ENCODE data around the gene OTOF. TPM values are rescaled to one million over a fixed set of nuclear protein-coding genes. Genes with fewer than 3 reads are reported as not detected.

The OTOF gene
- total and polyA plus RNA-seq, 9 of the 15 experiments (the other 6 are each of a cell fraction or from before 2014, with no cell fraction given) = 0.03 to 0.11 (median 0.06) TPM; not detected in 5

DNA sequence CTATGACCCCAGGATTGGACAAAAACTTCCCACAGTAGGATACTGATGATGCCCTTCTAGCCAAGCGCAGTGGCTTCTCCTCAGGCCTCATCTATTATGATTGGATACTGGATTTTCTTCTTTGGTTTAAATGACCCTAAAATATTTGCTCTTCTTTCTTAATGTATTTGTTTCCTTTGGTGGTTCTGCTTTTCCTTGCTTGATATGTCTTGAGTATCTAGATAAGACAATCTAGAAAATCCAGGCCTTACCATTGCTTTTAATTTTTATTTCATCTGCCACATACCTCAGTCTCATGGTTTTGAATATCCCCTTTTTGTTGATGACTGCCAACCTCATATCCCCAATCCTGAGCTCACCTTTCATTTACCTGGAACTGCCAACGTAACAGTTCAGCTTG, 35.6 kb downstream of the OTOF start (continued):
- TF ChIP-seq CREB3L1 (IDR thresholded peaks at IDR 0.05; ENCODE audit: borderline replicate concordance, low read depth) = no peak
- TF ChIP-seq MAFF (IDR thresholded peaks at IDR 0.05; ENCODE audit: low read length) = no peak
- TF ChIP-seq CCNT2 (IDR thresholded peaks at IDR 0.05; ENCODE audit: borderline replicate concordance, extremely low read depth, insufficient read length, low read depth, low read length) = no peak
- no peak for TF ChIP-seq TCF3 (CRISPR knock-in tag; IDR thresholded peaks at IDR 0.05)
- no peak for TF ChIP-seq ZNF263 (CRISPR knock-in tag; IDR thresholded peaks at IDR 0.05; ENCODE audit: borderline replicate concordance)

DNA sequence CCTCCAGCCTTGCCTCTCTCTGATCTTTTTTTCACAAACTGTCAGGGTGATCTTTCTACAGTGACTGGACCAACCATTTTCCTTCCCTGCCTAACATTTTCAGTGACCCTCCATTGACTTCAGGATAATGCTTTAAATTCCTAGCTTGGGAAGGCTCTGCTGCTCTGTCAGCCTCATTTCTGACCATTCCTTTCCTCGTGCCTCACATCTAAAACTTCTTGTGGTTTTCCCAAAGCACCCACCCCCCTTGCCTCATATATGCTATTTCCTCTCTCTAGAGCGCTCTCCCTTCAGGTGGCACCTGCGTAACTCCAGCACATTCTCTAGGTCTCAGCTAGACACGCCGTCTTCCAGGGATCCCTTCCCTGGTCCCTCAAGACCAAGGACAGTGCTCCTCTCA, 39.0 kb downstream of the OTOF start:
- ATAC-seq = no peak
- FAIRE-seq = no peak
- in situ Hi-C loops (cut with MboI) = no loop called here

More for the DNA sequence above, 39.0 kb downstream of the OTOF start:
- Histone ChIP-seq H3K27ac (ENCODE audit: extremely low read depth, low read depth, low read length) (no peak overlapping the region), H3K79me2 (ENCODE audit: control insufficient read depth, insufficient read depth, low read length) (no peaks in the 10 kb centered on the region), H3K9me1 (ENCODE audit: control insufficient read depth, insufficient read depth, low read length) (no peaks in the 10 kb centered on the region), H3K4me2 (ENCODE audit: insufficient read depth, low read length) (no peak overlapping the region; the same call in 1 of the 2 replicates), H3K4me3 (no peak overlapping the region), H3K4me1 (replicated peaks in 1 of 2; ENCODE audit: control insufficient read depth in 2 of 2, insufficient read depth in 2 of 2, low read length in 2 of 2) (peaks cover 2 to 6% of the 10 kb centered on the region in 2 experiments; a peak in 3 of 5 replicates), H4K20me1 (replicated peaks; ENCODE audit: control insufficient read depth, insufficient read depth, low read length) (no peaks in the 10 kb centered on the region), H3K9me3 (replicated peaks; ENCODE audit: control insufficient read depth, insufficient read depth, low read depth, low read length) (no peaks in the 10 kb centered on the region), H3K36me3 (ENCODE audit: control insufficient read depth, insufficient read depth, low read length) (no peaks in the 10 kb centered on the region), H3K9ac (ENCODE audit: insufficient read depth in 1 of 2, low read depth in 2 of 2, low read length in 2 of 2) (no peak overlapping the region), H3K27me3 (ENCODE audit: control insufficient read depth in 2 of 2, insufficient read depth in 2 of 2, low read length in 2 of 2) (no peaks in the 10 kb centered on the region), H2AFZ (ENCODE audit: low read depth, low read length) (peak overlapping the region; percentile 30)
- POLR2A ChIA-PET = no interaction called here
- TF ChIP-seq ZKSCAN8 (CRISPR knock-in tag; IDR thresholded peaks at IDR 0.05) = no peak
- no peak for TF ChIP-seq ZNF79 (CRISPR knock-in tag; IDR thresholded peaks at IDR 0.05; ENCODE audit: low read depth)
- TF ChIP-seq PYGO2 (tag; IDR thresholded peaks at IDR 0.05) = no peak
- no peak for TF ChIP-seq MTF1 (CRISPR knock-in tag; IDR thresholded peaks at IDR 0.05; ENCODE audit: borderline replicate concordance)
- no peak for TF ChIP-seq RBM15 (IDR thresholded peaks at IDR 0.05; ENCODE audit: insufficient read depth, low read length)
- TF ChIP-seq ZNF274 (IDR thresholded peaks at IDR 0.05; ENCODE audit: borderline replicate concordance, low read depth, low read length) = no peak
- TF ChIP-seq, protein P1, sequence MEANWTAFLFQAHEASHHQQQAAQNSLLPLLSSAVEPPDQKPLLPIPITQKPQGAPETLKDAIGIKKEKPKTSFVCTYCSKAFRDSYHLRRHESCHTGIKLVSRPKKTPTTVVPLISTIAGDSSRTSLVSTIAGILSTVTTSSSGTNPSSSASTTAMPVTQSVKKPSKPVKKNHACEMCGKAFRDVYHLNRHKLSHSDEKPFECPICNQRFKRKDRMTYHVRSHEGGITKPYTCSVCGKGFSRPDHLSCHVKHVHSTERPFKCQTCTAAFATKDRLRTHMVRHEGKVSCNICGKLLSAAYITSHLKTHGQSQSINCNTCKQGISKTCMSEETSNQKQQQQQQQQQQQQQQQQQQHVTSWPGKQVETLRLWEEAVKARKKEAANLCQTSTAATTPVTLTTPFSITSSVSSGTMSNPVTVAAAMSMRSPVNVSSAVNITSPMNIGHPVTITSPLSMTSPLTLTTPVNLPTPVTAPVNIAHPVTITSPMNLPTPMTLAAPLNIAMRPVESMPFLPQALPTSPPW (CRISPR knock-in tag; IDR thresholded peaks at IDR 0.05) = no peak
- no peak for TF ChIP-seq ZZZ3 (IDR thresholded peaks at IDR 0.05)
- TF ChIP-seq PRPF4 (IDR thresholded peaks at IDR 0.05; ENCODE audit: insufficient read depth, low read depth, low read length, poor library complexity, severe bottlenecking) = no peak
- TF ChIP-seq ESRRB (CRISPR knock-in tag; IDR thresholded peaks at IDR 0.05; ENCODE audit: borderline replicate concordance) = no peak
- no peak for TF ChIP-seq HDAC6 (IDR thresholded peaks at IDR 0.05; ENCODE audit: low read depth, low read length)
- BruUV-seq (replicated peaks) = no TSS peak
- no peak for DNase-seq (ENCODE audit: extremely low read depth in 1 of 4, low spot score in 3 of 4)
- CTCF ChIA-PET (ENCODE audit: low intra/inter-chr PET ratio) = no interaction called here
- 49% methylated on average over 5 of the region's 5 CpGs for WGBS (ENCODE audit: insufficient coverage, low coverage, missing lambda C conversion rate)
- intact Hi-C loops (cut with micrococcal nuclease) = no loop called here
